Smooth muscle cell (in vitro differentiated cells): Measurements from ENCODE around the gene MTCL1. TPM values are rescaled to one million over a fixed set of nuclear protein-coding genes. Genes with fewer than 3 reads are reported as not detected.

Experiments
- DNase-seq: peaks from one replicate; lab custom pipeline; 2025; ENCODE audit not compliant: unreplicated experiment; lab: John Stamatoyannopoulos, UW
- H2AFZ ChIP-seq: fragments of 200-600 bp; sonication (generic); 2 replicates; pipeline ENCODE4 v1.6.0; 2016; ENCODE audit warnings: antibody characterized with exemption, low read depth, mild to moderate bottlenecking
- H3F3A ChIP-seq: fragments of 200-600 bp; sonication (generic); 2 replicates; pipeline ENCODE4 v1.6.0; 2017; ENCODE audit warnings: antibody characterized with exemption, low read depth
- H3K27ac ChIP-seq: fragments of 200-600 bp; sonication (generic); 2 replicates; pipeline ENCODE4 v1.5.1; 2016; ENCODE audit warnings: low read depth, mild to moderate bottlenecking
- H3K27me3 ChIP-seq: fragments of 200-600 bp; sonication (generic); 2 replicates; pipeline ENCODE4 v1.6.1; 2016; ENCODE audit warnings: low read depth, mild to moderate bottlenecking
- H3K36me3 ChIP-seq: fragments of 200-600 bp; sonication (generic); 2 replicates; pipeline ENCODE4 v1.5.1; 2016; ENCODE audit warnings: low read depth
- H3K4me1 ChIP-seq: fragments of 200-600 bp; sonication (generic); 2 replicates; pipeline ENCODE4 v1.5.1; 2016; ENCODE audit warnings: low read depth
- H3K4me2 ChIP-seq: fragments of 200-600 bp; sonication (generic); 2 replicates; pipeline ENCODE4 v1.6.0; 2016; ENCODE audit warnings: mild to moderate bottlenecking
- H3K4me3 ChIP-seq: fragments of 200-600 bp; sonication (generic); 2 replicates; pipeline ENCODE4 v1.5.1; 2016; ENCODE audit warnings: mild to moderate bottlenecking
- H3K79me2 ChIP-seq: fragments of 200-600 bp; sonication (generic); 2 replicates; pipeline ENCODE4 v1.6.0; 2016; ENCODE audit warnings: low read depth, mild to moderate bottlenecking
- H3K9ac ChIP-seq: fragments of 200-600 bp; sonication (generic); 2 replicates; pipeline ENCODE4 v1.6.0; 2016; ENCODE audit warnings: low read depth
- H3K9me3 ChIP-seq: fragments of 200-600 bp; sonication (generic); replicated peaks from 2 replicates; pipeline ENCODE4 v1.5.1; 2016; ENCODE audit warnings: low read depth
- H4K20me1 ChIP-seq: fragments of 200-600 bp; sonication (generic); 2 replicates; pipeline ENCODE4 v1.6.0; 2016; ENCODE audit warnings: low read depth
- WGBS: methylation state at CpG from one replicate; pipeline ENCODE4 v1.1.7; 2016; ENCODE audit warnings: low lambda C conversion rate; 5-methylcytosine and 5-hydroxymethylcytosine counted together
- polyA plus RNA-seq: library from polyadenylated mRNA; unstranded; fragments of >200 nt; fragmentation: Nextera tagmentation; extraction: Ambion mirVana; gene quantifications from 2 replicates; pipeline ENCODE4 v1.2.1, GENCODE V29; 2016
- total RNA-seq: library from RNA; depleted of rRNA; stranded (reverse); fragments of >200 nt; gene quantifications from 2 replicates; pipeline ENCODE4 v1.2.3, GENCODE V29; 2014
- TF ChIP-seq, protein P1 (sequence below): fragments of 200-600 bp; sonication (generic); IDR thresholded peaks from 2 replicates; pipeline ENCODE4 v1.5.1; 2017; ENCODE audit warnings: borderline replicate concordance, mild to moderate bottlenecking, antibody characterized with exemption; ENCODE audit not compliant: insufficient read depth, poor library complexity, severe bottlenecking

Gene MTCL1
- total and polyA plus RNA-seq, 2 experiments from 2014 or later = 5.5 to 15.2 TPM

DNA sequence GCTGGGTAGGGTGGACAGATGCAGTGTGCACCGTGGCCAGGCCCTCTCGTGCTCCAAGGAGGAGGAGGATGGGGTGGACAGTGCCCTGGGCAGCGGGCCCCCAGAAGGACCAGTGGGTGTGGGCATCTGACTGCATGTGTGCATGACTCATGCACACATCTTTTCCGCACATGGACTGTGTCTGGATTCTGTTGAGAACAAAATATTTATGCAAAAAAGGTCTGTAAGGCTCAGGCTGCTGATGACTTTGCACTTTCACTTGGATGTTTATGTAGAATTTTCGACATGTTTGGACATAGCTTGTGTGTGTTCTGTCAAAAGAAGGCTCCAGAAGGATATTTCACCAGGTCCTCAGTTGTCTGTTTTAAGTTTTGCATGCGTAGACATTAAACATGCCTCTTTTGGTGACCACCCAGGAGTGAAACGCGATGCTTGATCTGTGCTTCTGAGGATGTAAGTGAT is 45.6 kb downstream of the MTCL1 start:
- Histone ChIP-seq H2AFZ (no peak overlapping the region), H3K27ac (peak overlapping the region; percentile 76), H3K9me3 (no peaks in the 10 kb centered on the region), H3K27me3 (no peaks in the 10 kb centered on the region), H3K36me3 (no peaks in the 10 kb centered on the region), H3K4me3 (no peak overlapping the region), H3K9ac (peak overlapping the region; percentile 17), H4K20me1 (no peaks in the 10 kb centered on the region), H3K4me1 (peaks cover 12% of the 10 kb centered on the region), H3K4me2 (peak overlapping the region; percentile 67), H3K79me2 (peaks cover 11% of the 10 kb centered on the region), H3F3A (peaks cover 17% of the 10 kb centered on the region)
- TF ChIP-seq, protein P1, sequence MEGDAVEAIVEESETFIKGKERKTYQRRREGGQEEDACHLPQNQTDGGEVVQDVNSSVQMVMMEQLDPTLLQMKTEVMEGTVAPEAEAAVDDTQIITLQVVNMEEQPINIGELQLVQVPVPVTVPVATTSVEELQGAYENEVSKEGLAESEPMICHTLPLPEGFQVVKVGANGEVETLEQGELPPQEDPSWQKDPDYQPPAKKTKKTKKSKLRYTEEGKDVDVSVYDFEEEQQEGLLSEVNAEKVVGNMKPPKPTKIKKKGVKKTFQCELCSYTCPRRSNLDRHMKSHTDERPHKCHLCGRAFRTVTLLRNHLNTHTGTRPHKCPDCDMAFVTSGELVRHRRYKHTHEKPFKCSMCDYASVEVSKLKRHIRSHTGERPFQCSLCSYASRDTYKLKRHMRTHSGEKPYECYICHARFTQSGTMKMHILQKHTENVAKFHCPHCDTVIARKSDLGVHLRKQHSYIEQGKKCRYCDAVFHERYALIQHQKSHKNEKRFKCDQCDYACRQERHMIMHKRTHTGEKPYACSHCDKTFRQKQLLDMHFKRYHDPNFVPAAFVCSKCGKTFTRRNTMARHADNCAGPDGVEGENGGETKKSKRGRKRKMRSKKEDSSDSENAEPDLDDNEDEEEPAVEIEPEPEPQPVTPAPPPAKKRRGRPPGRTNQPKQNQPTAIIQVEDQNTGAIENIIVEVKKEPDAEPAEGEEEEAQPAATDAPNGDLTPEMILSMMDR = no peak
- 12% methylated on average over 8 of the region's 8 CpGs for WGBS
- DNase-seq = no peak

DNA sequence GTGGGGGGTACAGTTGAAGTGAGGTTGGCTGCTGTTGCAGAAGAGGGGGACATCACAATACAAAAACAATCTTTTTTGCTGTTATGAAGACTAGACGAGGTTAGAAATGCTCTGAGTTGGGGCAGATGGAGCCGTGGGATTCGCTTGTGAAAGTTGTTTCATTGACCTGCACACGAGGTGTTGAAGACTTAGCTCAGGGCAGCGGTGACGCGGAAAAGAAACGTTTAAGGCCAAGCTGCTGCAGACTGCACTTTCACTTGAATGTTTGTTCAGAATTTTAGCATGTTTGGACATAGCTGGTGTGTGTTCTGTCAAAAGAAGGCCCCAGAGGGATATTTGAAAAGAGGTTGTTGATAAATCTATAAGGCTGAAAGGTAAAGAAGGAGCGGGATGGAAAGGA is 46.3 kb downstream of the MTCL1 start:
- Histone ChIP-seq H3K4me1 (peaks cover 12% of the 10 kb centered on the region), H4K20me1 (no peaks in the 10 kb centered on the region), H3F3A (peaks cover 17% of the 10 kb centered on the region), H3K79me2 (peaks cover 11% of the 10 kb centered on the region), H2AFZ (no peak overlapping the region), H3K27ac (peak overlapping the region; percentile 76), H3K9ac (peak overlapping the region; percentile 3), H3K27me3 (no peaks in the 10 kb centered on the region), H3K4me3 (no peak overlapping the region), H3K36me3 (no peaks in the 10 kb centered on the region), H3K4me2 (peak overlapping the region; percentile 67), H3K9me3 (no peaks in the 10 kb centered on the region)
- 83% methylated on average over 9 of the region's 9 CpGs for WGBS
- TF ChIP-seq, protein P1 = no peak
- no peak for DNase-seq

DNA sequence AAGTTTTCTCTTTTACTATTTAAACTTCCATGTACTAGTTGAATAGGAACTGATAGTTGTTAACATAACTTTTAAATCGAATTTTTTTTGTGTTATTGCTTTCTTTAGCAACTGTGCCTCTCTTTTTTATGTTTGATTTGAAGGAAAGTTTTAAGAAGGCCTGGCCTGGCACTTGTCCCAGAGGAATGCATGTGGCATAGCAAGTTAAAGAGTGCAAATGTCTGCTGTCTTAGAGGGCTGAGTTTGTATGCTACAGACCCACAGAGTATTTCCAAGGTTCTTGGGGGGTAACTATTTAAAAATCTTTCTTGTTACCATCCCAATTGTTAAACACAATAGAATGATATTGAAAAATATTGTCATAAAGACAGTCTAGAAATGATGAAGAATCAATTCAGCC is 47.0 kb downstream of the MTCL1 start:
- peaks cover 17% of the 10 kb centered on the region for H3F3A ChIP-seq
- no peak overlapping the region for H3K4me3 ChIP-seq
- no peaks in the 10 kb centered on the region for H3K27me3 ChIP-seq
- H3K36me3 ChIP-seq = no peaks in the 10 kb centered on the region
- WGBS = 63% methylated on average over 1 of the region's 1 CpG
- peaks cover 11% of the 10 kb centered on the region for H3K79me2 ChIP-seq
- no peak overlapping the region for H3K9ac ChIP-seq
- peaks cover 12% of the 10 kb centered on the region for H3K4me1 ChIP-seq
- H4K20me1 ChIP-seq = no peaks in the 10 kb centered on the region
- H2AFZ ChIP-seq = no peak overlapping the region
- no peak for DNase-seq
- peak overlapping the region; percentile 76 for H3K27ac ChIP-seq
- no peak overlapping the region for H3K4me2 ChIP-seq
- TF ChIP-seq, protein P1 = no peak
- H3K9me3 ChIP-seq = no peaks in the 10 kb centered on the region
